ENCODE data around the gene BTBD2. TPM values are rescaled to one million over a fixed set of nuclear protein-coding genes. Genes with fewer than 3 reads are reported as not detected.

BTBD2 gene
- total and polyA plus RNA-seq, 2 of the 8 experiments (the other 6 are each of a cell fraction or from before 2014, with no cell fraction given), result 91.7 to 92.3 TPM

DNA sequence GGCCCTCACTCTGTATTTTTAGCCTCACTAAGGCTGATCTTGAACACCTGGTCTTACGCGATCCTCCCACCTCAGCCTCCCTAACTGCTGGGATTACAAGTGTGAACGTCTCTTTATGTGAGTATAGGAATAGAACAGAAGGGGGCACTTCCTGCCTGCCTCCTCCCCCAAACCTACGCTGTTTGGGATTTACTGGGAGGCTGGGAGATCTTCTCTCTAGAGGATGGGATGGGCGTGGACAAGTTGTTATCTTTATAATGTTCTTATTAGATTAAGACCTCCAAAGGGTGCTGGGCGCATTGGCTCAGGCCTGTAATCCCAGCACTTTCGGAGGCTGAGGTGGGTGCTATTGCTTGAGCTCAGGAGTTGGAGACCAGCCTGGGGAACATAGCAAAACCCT lies 77.4 kb downstream of the BTBD2 start (continued):
- TF ChIP-seq, protein P1, sequence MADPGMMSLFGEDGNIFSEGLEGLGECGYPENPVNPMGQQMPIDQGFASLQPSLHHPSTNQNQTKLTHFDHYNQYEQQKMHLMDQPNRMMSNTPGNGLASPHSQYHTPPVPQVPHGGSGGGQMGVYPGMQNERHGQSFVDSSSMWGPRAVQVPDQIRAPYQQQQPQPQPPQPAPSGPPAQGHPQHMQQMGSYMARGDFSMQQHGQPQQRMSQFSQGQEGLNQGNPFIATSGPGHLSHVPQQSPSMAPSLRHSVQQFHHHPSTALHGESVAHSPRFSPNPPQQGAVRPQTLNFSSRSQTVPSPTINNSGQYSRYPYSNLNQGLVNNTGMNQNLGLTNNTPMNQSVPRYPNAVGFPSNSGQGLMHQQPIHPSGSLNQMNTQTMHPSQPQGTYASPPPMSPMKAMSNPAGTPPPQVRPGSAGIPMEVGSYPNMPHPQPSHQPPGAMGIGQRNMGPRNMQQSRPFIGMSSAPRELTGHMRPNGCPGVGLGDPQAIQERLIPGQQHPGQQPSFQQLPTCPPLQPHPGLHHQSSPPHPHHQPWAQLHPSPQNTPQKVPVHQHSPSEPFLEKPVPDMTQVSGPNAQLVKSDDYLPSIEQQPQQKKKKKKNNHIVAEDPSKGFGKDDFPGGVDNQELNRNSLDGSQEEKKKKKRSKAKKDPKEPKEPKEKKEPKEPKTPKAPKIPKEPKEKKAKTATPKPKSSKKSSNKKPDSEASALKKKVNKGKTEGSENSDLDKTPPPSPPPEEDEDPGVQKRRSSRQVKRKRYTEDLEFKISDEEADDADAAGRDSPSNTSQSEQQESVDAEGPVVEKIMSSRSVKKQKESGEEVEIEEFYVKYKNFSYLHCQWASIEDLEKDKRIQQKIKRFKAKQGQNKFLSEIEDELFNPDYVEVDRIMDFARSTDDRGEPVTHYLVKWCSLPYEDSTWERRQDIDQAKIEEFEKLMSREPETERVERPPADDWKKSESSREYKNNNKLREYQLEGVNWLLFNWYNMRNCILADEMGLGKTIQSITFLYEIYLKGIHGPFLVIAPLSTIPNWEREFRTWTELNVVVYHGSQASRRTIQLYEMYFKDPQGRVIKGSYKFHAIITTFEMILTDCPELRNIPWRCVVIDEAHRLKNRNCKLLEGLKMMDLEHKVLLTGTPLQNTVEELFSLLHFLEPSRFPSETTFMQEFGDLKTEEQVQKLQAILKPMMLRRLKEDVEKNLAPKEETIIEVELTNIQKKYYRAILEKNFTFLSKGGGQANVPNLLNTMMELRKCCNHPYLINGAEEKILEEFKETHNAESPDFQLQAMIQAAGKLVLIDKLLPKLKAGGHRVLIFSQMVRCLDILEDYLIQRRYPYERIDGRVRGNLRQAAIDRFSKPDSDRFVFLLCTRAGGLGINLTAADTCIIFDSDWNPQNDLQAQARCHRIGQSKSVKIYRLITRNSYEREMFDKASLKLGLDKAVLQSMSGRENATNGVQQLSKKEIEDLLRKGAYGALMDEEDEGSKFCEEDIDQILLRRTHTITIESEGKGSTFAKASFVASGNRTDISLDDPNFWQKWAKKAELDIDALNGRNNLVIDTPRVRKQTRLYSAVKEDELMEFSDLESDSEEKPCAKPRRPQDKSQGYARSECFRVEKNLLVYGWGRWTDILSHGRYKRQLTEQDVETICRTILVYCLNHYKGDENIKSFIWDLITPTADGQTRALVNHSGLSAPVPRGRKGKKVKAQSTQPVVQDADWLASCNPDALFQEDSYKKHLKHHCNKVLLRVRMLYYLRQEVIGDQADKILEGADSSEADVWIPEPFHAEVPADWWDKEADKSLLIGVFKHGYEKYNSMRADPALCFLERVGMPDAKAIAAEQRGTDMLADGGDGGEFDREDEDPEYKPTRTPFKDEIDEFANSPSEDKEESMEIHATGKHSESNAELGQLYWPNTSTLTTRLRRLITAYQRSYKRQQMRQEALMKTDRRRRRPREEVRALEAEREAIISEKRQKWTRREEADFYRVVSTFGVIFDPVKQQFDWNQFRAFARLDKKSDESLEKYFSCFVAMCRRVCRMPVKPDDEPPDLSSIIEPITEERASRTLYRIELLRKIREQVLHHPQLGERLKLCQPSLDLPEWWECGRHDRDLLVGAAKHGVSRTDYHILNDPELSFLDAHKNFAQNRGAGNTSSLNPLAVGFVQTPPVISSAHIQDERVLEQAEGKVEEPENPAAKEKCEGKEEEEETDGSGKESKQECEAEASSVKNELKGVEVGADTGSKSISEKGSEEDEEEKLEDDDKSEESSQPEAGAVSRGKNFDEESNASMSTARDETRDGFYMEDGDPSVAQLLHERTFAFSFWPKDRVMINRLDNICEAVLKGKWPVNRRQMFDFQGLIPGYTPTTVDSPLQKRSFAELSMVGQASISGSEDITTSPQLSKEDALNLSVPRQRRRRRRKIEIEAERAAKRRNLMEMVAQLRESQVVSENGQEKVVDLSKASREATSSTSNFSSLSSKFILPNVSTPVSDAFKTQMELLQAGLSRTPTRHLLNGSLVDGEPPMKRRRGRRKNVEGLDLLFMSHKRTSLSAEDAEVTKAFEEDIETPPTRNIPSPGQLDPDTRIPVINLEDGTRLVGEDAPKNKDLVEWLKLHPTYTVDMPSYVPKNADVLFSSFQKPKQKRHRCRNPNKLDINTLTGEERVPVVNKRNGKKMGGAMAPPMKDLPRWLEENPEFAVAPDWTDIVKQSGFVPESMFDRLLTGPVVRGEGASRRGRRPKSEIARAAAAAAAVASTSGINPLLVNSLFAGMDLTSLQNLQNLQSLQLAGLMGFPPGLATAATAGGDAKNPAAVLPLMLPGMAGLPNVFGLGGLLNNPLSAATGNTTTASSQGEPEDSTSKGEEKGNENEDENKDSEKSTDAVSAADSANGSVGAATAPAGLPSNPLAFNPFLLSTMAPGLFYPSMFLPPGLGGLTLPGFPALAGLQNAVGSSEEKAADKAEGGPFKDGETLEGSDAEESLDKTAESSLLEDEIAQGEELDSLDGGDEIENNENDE (IDR thresholded peaks at IDR 0.05; ENCODE audit: insufficient replicate concordance, low read length), result no peak
- TF ChIP-seq POLR2AphosphoS5 (IDR thresholded peaks at IDR 0.05; ENCODE audit: low read depth, low read length) (no peak), SAP30 (IDR thresholded peaks at IDR 0.05; ENCODE audit: insufficient read depth, insufficient replicate concordance, low read length) (no peak)
- TF ChIP-seq, protein P2, sequence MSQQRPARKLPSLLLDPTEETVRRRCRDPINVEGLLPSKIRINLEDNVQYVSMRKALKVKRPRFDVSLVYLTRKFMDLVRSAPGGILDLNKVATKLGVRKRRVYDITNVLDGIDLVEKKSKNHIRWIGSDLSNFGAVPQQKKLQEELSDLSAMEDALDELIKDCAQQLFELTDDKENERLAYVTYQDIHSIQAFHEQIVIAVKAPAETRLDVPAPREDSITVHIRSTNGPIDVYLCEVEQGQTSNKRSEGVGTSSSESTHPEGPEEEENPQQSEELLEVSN (IDR thresholded peaks at IDR 0.05), result no peak
